ENCODE data around the gene ITCH.
"Not testable (repeated sequence)": the region's sequence is repeated elsewhere in the genome, so short reads cannot be mapped to it uniquely, and the experiment has no call there.

ITCH gene

DNA sequence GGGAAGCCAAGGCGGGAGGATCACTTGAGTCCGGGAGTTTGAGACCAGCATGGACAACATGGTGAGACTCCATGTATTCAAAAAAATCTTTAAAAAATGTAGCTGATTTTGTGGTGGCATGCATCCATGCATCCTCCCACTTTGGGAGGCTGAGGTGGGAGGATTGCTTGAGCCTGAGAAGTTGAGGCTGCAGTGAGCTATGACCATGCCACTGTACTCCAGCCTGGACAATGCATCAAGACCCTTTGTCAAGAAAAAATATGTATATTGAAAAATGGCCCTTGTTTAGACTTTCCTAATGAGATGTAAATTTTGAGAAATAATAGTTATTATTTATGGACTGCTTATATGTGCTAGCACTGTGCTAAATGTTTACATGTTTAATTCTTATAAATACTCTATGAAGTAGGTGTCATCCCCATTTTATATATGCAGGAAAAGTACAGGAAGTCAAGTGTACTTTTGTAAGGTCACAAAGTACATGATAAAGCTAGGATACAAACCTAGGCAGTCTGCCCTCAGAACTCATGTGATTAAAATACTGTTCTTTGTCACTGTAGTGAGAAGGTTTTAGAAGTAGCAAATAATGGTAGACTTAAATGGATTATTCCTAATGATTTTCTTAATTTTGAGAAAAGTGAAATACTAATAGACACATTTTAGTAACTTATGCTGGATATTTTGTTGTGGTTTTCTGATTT is 58.8 kb downstream of the ITCH start:
- DNase-seq, result no peak

DNA sequence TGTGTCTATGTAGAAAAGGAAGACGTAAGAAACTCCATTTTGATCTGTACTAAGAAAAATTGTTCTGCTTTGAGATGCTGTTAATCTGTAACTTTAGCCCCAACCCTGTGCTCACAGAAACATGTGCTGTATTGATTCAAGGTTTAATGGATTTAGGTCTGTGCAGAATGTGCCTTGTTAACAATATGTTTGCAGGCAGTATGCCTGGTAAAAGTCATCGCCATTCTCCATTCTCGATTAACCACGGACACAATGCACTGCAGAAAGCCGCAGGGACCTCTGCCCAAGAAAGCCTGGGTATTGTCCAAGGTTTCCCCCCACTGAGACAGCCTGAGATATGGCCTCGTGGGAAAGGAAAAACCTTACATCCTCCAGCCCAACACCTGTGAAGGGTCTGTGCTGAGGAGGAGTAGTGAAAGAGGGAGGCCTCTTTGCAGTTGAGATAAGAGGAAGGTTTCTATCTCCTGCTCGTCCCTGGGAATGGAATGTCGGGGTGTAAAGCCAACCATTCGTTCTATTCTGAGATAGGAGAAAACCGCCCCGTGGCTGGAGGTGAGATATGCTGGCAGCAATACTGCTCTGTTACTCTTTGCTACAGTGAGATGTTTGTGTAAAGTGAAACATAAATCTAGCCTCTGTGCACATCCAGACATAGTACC is 62.1 kb downstream of the ITCH start:
- not testable (repeated sequence) for DNase-seq

DNA sequence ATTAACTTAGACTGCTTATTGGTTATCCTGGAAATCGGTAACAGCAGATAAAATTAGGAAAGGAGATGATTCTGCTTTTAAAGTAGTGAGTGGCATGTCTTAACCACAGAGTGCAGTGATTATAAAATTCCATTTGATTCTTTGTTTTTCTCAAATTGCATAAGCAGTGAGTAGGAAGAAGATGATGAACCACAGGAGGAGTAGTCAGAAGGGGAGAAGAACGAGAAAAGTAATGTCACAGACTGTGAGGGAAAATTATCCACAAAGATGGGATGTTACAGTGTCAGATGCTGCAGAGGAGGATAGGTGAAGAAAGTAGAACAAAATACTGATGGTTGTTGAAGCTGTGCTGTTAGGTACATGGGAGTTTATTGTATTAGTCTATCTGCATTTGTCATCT is 63.0 kb downstream of the ITCH start:
- DNase-seq, result no peak

DNA sequence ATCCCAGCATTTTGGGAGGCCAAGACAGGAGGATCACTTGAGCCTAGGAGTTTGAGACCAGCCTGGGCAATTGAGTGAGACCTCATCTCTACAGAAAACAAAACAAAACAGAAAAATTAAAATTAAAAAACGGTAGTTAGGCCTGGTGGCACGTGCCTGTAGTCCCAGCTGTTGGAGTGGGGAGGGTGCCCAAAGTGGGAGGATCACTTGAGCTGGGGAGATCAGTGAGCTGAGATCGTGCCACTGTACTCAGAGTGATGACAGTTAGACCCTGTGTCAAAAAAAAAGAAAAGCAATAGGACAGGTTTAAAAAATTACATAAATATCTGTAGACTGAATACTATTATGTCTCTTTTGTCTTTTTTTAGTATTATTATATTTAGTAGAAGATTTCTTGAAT is 64.3 kb downstream of the ITCH start:
- no peak for DNase-seq

DNA sequence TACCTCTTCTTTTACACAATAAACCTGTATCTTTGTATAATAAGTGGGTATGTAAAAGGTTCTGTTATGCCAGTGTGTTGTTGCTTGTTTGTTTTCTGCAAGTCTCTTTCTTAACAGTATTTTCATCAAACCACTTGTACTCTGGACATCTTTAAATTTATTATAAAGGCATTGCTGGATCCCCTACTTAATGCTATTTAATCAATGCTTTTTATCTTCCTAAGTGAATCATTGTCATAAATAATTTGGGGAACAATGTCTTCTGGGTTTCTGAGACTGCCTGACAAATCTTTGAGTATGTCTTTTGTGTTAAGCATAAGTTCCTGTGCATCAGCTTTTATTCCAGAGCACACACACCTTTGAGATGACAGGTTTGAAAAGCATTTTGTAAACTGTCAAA is 64.7 kb downstream of the ITCH start:
- DNase-seq, result no peak

DNA sequence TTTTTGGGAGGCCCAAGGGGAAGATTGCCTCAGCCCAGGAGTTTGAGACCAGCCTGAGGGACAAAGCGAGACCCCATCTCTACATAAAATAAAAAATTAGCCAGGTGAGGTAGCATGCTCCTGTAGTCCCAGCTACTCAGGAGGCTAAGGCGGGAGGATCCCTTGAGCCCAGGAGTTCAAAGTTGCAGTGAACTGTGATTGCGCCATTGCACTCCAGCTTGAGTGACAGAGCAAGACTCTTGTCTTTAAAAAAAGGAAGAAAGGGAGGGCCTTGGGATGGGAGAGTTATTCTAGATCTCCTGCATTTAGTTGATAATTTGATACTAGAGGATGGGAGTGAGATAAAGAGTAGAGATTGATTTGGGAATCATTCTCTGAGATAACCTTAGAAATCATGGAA is 68.1 kb downstream of the ITCH start:
- no peak for DNase-seq

DNA sequence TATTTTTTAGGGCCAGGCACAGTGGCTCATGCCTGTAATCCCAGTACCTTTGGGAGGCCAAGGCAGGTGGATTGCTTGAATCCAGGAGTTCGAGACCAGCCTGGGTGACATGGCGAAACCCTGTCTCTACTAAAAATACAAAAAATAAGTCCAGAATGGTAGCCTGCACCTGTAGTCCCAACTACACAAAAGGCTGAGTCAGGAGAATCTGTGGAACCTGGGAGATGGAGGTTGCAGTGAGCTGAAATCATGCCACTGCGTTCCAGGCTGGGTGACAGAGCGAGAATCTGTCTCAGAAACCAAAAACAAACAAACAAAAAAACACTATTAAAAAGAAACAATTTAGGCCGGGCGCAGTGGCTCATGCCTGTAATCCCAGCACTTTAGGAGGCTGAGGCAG is 69.6 kb downstream of the ITCH start:
- not testable (repeated sequence) for DNase-seq

DNA sequence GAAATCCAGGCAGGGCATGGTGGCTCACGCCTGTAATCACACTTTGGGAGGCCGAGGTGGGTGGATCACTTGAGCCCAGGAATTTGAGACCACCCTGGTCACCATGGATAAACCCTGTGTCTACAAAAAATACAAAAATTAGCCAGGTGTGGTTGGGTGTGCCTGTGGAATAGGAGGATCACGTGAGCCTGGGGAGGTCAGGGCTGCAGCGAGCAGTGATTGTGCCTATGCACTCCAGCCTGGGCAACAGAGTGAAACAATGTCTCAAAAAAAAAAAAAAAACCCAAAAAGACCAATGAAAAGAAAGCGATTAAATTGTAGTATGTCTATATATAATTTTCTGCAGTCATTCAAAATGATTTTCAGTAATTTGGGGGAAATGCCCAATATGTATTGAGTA is 70.3 kb downstream of the ITCH start:
- no peak for DNase-seq

DNA sequence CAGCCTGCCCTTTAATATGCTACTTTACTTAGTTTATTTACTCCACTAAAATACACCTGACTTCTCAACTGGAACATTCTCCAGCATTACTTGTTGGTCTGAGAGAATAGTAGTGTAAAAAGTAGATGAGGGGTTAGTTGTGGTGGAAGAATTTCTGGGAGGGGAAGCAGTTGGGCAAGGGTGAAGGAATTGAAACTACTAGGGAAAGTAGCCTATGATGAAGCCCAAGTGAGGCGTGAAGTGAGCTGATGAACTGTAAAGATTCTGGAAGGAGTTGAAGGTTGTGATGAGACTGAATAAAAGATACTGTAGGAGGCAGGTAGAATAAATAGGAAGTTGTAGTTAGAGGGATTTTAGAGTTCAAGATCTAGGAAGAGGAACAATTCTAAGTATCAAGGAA is 72.5 kb downstream of the ITCH start:
- no peak for DNase-seq

DNA sequence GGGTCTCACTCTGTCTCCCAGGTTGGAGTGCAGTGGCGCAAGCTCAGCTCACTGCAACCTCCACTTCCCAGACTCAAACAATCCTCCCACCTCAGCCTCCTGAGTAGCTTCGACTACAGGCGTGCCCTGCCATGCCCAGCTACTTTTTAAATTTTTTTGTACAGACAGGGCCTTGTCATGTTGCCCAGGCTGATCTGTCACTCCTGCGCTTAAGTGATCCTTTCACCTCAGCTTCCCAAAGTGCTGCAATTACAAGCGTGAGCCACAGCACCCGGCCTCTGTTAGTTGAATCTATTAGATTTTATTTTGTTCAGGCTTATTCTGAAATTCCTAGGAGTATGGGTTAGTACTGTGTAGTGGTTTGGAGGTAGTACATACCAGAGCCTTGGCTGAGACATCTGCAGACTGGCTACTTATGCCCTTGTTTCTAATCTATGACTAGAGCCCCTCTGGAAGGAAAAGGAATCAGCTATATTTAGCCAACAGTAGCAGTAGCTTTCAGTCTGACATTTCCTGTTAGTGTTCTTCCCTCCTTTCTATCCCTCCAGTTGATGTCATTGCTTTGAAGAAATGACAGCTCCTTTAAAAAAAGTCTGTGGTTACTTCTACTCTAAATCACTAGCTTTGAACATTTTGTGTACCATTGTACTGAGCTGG is 74.4 kb downstream of the ITCH start:
- no peak for DNase-seq

DNA sequence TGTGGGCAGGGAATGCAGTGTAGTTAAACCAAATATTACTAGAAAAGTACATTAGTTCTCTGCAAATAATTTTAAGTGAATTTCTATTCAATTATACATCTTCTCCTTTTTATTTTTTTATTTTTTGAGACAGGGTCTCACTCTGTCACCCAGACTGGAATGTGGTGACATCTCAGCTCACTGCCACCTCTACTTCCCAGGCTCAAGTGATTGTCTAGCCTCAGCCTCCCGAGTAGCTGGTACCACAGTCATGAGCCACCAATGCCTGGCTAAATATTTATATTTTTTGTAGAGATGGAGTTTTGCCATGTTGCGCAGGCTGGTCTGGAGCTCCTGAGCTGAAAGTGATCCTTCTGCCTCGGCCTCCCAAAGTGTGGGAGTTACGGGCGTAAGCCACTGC is 76.1 kb downstream of the ITCH start:
- DNase-seq, result no peak

DNA sequence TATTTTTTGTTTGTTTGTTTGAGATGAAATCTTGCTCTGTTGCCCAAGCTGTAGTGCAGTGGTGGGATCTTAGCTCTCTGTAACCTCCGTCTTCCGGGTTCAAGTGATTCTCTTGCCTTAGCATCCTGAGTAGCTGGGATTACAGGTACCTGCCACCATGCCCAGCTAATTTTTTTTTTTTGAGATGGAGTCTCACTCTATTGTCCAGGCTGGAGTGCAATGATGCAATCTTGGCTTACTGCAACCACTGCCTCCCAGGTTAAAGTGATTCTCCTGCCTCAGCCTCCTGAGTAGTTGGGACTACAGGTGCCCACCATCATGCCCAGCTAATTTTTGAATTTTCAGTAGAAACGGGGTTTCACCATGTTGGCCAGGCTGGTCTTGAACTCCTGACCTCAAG is 78.3 kb downstream of the ITCH start:
- DNase-seq, result not testable (repeated sequence)

DNA sequence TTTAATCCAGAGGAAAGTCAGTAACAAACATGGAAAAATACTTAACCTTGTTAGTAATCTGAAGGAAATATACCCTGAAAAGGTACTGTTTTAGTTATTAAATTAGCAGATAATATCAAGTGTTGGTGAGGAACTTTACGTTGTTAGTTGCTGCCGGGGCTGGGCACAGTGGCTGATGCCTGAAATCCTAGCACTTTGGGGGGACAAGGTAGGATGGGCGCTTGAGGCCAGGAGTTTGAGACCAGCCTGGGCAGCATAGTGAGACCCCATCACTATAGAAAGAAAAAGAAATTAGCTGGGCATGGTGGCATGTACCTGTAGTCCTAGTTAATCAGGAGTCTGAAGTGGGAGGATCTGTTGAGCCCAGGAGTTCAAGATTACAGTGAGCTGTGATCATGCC is 80.5 kb downstream of the ITCH start:
- DNase-seq, result no peak

DNA sequence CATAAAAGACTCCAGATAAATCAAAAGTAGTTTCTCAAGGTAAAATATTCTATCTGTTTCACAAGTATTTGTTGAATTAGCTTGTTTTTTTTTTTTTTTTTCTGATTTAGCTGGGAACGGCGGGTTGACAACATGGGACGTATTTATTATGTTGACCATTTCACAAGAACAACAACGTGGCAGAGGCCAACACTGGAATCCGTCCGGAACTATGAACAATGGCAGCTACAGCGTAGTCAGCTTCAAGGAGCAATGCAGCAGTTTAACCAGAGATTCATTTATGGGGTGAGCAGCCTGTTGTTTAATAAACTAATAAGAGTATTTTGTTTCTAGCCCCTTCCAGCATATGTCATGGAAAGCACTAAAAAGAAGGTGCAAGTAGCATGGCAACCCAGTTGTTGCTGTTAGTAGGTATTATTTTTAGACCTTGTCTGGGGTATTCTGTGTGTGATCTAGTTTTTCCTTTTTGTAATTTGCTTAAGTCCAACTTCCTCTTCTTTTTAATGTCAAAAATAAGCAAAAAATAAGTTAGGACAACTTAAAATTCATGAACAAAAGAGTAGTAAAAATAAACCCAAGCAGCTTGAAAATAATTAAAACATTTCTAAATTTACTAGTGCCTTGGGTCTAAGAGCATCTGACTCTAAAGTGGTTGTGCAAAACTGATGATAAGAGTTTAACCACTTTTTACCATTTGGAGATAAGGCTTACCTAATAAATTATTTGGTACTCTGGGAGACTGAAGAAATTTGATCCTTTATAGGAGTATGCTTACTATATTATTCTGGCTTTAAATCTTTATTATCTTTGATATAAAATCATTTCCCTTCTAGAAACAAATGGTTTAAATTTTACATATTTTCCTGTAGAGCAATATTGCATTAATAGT is 82.3 kb downstream of the ITCH start:
- no peak for DNase-seq

DNA sequence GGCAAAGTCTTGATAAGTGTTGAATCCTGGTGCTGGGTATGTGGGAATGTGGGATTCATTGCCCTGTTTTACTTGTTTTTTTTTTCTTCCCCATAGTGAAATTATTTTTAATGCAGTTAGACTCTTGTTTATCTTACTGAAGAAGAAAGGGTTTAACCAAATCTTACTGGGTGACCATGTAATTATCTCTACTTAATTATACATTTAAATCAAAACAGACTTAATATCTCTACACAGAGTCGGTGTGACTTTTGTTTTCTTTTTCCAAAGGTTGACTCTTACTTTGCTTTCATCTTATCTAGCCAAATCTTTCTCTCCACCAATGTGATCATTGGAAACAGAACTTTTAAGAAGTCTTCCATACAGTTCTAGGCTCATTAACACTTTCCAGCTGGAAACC is 85.4 kb downstream of the ITCH start:
- DNase-seq, result no peak

DNA sequence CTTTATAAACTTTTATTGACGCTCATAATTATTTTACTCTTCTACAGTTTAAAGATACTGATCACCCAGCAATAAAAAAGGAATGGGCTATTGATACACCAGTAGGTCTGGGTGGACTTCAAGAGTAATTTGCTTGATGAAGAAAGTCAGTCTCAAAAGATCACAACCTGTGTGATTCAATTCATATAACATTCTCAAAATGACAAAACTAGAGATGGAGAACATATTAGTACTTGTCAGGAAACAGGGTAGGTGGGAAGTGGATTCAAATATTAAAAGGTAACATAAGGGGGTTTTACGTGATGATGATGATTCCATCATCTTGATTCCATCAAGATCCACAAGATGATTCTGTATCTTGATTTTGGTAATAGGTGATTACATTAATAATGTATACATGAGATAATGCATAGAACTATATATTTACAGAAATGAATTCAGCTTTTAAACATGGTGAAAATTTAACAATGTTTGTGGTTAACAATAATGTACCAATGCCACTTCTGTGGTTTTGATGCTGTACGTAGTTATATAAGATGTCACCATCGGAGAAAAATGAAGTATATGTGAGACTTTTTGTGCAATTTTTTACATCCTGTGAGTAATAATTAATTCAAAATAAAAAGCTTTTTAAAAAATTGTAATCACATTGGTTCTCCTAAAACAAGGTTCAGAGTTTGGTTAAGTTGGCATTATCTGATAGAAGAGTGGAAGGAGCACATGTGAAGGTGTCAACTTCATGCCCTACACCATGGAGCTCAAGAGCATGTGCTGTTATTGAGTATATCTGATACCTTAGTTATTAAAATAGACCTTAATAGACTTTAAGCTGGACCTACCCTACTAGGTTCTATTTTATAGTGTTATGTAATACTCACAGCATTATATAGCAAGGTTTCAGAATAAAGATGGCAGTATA is 86.9 kb downstream of the ITCH start:
- no peak for DNase-seq

DNA sequence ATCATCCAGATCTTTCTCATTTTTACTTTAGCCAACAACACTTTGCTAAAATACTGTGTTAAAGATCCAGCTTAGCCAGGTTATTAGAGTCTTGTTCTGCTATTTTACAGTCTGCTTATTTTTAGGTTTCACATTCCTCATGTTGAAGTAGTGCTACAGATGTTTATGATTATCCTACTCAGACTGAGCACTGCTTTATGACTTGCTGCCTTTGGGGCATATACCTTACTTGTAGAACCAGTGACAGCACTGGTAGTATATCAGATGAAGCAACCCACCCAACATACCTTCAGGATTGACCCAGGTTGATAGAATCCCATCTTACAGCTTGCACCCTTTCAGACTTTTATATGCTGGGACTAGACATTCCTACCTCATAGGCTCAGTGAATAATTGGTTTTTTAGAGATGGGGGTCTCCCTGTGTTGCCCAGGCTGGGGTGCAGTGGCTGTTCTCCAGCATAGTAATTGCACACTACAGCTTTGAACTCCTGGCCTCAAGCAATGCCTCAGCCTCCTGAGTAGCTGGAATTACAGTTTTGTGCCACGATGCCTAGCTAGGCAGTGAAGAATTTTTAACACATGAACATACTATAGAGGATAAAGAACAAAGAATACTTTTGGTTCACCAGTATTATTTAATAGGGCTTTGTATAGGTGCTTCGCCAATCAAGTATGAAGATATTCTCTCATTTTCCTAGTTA is 89.4 kb downstream of the ITCH start:
- DNase-seq, result no peak

DNA sequence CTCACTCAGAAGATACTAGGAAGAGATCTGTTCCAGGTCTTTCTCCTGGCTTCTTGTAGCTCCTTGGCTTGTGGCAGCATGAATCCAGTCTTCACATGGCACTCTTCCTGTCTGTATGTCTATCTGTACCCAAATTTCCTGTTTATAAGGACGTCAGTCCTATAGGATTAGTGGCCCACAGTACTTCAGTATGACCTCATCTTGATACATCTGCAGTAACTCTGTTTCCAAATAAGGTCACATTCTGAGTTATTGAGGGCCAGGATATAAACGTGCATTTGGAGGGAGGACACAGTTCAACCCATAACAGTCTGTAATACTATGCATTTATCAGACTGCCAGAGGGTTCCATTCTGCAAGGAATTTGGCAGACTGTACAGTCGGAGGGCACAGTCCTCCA is 95.6 kb downstream of the ITCH start:
- no peak for DNase-seq

DNA sequence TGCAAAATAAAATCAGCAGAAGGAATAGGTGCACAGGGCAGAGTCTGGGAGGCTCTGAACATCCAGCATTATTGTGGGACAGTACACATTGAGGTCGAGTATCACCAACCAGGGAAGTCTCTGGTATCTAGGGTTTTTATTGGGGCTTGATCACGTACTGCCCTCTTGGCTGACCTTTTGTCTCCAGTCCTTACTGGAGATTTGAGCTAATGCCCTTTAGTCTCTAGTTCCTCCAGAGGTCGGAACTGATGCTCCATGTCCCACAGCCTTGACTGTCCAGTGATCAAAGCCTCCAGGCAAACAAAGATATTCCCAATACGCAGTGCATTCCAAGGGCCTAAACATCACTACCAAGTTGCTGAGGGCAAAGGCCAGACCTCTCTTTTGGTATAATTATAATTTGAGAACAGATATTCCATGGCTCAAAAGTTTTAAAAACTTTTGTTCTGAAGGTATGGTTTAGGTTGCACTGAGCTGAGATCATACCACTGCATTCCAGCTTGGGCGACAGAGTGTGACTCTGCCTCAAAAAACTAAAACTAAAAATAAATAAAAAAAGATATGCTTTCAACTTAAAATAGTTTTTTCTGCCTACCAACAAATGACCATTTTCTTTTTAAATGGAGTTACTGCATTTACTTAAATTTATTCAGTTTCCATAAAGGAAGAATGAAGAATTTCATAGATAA is 96.3 kb downstream of the ITCH start:
- no peak for DNase-seq

DNA sequence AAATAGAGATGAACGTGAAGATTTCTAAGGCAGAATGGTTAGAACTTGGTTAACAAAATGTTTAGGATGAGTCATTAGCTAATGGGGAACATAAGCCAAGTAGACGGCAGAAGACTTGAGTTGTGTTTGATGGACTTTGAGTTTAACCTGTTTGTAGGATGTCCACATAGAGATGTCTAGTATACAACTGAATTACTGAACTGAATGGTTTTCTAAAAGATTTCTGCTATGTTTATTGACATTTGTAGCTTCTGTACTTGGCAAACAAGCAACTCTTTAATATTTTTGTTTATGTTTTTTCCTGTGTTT is 98.7 kb downstream of the ITCH start:
- no peak for DNase-seq

DNA sequence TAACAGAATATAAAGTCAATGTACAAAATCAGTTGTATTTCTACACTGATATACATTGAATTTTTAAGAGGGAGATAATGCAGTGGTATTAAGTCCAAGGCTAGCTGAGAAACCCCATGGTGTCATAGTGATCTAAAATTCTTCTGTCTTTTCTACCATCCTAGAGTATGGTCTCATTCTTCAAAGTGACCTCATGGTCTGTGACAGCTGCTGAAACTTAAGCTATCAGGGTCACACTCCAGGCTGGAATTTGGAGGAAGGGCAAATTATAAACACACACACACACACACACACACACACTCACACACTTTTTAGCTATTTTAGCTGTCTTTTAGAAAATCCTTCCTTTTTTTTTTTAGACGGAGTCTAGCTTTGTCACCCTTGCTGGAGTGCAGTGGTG is 105.9 kb downstream of the ITCH start:
- no peak for DNase-seq

Measured in DMS153 (cell line).